Tibial nerve (tissue), 3 donors: ENCODE data around the gene ITGB3BP.

ENCODE experiments used
- CTCF ChIP-seq, 5 experiments: fragments of 200-600 bp in 3 of 5; fragments of 450-650 bp in 2 of 5; sonication (generic) in 3 of 5; IDR thresholded peaks; one replicate each; pipeline ENCODE4 v1.5.1; 2016 to 2019; ENCODE audit warnings: antibody characterized with exemption in 5 of 5, mild to moderate bottlenecking in 3 of 5, moderate library complexity in 2 of 5
- POLR2A ChIP-seq, 2 donors: fragments of 450-650 bp; IDR thresholded peaks; one replicate each; pipeline ENCODE4 v1.6.1; 2017; ENCODE audit warnings: antibody characterized with exemption in 2 of 2, mild to moderate bottlenecking in 2 of 2, moderate library complexity in 2 of 2

- TF ChIP-seq CTCF (IDR thresholded peaks at IDR 0.05) (no peak), POLR2A (IDR thresholded peaks at IDR 0.05) (no peak)
Measured at GRCh38 chr1:63429281-63429680, 93.7 kb downstream of the ITGB3BP start.
